ENCODE data around the gene SORCS2.

The SORCS2 gene

DNA sequence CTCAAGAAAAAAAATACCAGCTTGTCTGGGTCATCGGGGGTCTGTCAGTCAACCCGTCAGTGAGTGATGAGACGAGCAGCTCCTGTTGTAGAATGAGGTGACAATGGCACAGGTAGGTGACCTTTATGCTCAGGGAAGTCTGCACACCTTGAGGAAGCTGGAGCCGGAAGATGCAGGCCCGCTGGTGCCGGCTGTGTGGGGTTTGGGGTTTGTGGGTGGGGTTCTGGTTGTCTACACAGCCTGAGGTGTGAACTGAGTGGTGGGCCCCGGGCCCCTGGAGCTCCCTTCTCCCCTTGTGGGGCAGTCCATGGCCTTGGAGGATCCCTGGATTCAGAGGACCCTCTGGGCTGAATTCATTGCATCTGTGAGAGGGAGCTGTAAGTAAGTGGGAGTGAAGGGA, 75.5 kb downstream of the SORCS2 start:
- no peak for DNase-seq (ENCODE audit: low read depth in 2 of 2)

DNA sequence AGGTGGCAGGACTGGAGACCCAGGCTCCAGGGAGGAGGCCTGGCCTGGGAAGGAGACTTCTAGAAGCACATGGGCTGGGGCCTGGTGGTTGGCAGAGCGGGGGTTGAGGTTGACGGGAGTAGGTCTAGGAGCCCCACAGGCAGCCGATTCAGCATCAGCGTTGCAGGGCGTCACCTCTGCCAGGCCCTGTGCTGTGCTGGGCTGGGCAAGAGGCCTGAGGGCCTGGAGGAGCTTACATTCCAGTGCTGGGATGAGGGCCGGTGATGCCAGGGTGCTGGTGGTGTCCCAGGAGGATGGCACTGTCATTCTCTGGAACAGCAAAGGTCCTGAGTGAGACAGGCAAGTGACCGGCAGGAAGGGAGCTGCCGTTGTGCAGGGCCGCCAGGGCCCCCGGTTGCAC, 76.6 kb downstream of the SORCS2 start:
- no peak for DNase-seq (ENCODE audit: low read depth in 2 of 2)

DNA sequence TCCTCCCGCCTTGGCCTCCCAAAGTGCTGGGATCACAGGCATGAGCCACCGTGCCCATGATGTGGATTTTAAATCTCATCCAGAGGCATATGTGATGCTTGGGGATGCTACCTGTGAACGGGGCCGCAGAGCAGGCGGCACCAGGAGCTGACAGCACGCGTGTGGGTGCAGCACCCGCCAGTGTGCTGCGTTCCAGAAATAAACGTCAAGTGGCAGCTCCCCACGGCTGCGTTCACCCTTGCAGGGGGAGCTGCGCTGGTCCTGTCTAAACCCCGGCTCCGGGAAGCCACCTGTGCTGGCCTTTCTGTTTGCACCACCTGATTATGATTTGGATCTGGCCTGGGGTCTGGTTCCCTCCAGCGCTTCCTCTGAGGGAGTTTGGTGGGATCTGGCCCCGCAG, 77.8 kb downstream of the SORCS2 start:
- no peak for DNase-seq (ENCODE audit: low read depth in 2 of 2)

GRCh38 chr4:7272404-7272803, 80.1 kb downstream of the SORCS2 start:
- no peak for DNase-seq (ENCODE audit: low read depth in 2 of 2)

GRCh38 chr4:7273738-7274297, 81.5 kb downstream of the SORCS2 start:
- no peak for DNase-seq (ENCODE audit: low read depth in 2 of 2)

GRCh38 chr4:7275067-7275466, 82.7 kb downstream of the SORCS2 start:
- DNase-seq (ENCODE audit: low read depth in 2 of 2), result no peak

GRCh38 chr4:7275490-7276154, 83.3 kb downstream of the SORCS2 start:
- DNase-seq (ENCODE audit: low read depth in 2 of 2), result no peak

GRCh38 chr4:7276515-7276914, 84.2 kb downstream of the SORCS2 start:
- no peak for DNase-seq (ENCODE audit: low read depth in 2 of 2)

DNA sequence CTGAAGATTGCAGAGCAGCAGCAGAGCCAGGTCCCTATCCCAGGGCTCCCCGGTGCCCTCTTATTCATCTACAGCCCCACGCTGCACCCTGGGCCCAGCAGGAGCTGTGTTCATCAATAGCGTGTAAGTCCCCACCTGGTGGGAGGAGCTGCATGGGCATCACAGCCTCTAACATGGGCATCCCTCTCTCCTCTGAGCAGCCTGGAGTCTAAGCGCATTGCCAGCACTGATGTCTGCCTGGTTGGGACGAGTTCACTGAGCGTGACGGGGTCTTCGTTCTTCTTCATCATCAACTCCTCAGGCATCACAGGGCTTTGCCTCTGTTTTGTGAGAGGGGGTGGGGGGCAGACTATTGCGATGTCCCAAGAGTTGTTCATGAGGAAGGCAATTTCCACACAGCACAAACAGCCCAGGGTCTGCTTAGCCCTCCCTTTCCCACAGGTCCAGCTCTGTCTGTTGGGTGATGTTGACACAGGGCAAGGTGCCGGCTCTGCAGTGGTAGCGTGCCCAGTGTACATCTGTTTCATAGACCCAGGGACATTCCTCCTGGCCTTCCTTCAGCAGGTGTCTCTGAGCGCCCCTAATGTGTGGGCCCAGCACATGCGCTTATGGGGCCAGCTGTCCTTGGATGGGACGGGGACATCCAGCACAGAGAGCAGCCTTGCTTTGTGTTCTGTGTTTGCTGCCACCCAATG, 85.9 kb downstream of the SORCS2 start:
- DNase-seq (ENCODE audit: low read depth in 2 of 2), result no peak

DNA sequence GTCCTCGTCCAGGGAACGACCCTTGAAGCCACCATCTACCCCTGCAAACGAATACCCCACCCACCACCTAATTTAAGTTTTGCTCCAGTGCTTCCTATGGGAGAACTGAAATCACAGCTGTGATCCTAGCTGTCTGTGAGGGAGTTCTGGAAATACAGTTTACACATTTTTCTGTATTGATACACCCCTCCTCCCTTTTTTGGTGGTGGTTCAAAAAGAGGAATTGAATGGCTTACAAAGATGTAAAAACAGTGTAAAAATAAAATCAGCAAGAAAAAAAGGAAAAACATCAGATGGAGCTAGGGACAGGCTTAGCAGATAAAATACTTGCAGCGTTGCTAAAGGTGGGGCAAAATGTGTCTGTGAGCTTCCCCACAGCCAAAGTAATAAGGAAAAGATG, 86.6 kb downstream of the SORCS2 start:
- no peak for DNase-seq (ENCODE audit: low read depth in 2 of 2)

- no peak for DNase-seq (ENCODE audit: low read depth in 2 of 2)
These were observed 87.6 kb downstream of the SORCS2 start for GRCh38 chr4:7279902-7280301.

DNA sequence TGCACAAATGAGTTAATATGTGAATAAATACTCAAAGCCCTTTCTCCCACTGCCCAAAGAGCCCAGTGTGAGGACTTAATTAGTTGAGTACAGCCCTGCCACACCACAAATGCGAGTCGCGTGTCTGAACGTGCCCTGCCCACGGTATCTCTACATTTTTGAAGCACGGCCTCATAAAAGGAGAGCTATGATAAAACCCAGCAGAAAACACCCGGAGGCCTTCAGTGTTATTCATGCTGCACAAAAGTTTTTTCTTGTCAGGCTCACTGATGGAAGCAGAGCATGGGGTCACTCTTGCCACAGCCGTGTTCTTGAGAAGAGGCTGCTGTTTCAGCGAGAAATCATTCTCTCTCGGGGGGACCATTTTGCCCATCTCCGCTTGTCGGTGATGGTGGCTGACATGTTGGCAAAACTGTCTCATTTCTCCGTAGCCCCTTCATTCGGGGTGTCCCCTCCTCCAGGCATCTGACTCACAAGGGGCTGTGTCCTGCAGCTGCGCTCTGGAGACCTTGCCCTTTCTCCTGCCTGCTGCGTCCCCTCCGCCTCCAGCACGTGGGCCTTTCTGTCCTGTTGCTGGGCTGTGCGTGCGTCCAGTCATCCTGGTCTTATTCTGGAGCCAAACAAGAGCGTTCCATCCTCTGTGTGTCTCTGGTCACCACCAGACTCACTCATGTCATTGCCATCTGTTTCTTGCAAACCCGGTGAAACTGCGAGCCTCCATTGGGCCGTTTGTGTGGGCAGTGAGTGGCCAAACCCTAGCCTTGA, 88.8 kb downstream of the SORCS2 start:
- no peak for DNase-seq (ENCODE audit: low read depth in 2 of 2)

DNA sequence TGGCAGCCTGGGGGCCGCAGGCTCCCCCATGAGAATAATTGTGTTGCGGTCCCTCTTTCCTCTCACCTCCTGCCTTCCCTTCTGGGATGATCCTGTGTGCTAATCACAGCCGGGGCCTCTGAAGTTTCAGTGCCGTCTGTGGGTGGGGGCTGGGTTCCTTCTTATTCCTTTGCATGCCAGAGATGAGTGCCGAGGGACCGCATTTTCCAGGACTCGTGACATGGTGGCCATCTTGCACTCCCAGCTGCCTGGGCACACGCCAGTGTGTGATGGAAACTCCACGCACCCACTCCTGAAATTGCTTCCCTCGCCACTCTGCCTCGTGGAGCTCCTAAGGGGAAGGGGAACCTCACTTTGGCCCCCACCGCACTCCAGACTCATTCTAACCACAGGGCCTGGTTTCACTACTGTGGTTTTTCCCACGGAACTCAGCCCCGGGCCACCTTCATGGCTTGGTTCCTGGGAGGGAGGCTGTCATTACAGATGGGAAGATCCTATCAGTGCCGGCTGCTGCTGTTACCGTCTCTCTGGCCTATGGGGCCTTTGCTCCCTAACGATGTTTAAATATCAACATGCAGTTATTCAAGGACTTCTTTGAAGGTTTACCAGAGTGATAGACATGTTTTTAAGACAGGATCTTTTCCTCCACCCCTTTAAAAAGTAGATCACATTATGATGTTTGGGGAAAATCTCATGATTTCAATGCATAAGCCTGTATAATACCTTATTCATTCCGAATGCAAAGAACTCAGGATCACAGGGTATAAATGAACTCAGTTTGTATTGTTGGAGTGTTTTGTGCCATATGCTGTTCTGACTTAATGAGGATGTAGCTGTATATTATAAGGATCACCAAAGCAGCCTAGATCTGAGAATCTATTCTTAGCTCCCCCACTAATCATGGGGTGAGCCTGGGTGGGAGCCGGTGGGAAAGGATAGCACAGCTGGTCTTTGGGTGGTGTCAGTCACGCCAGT, 89.6 kb downstream of the SORCS2 start:
- DNase-seq (ENCODE audit: low read depth in 2 of 2), result no peak

DNA sequence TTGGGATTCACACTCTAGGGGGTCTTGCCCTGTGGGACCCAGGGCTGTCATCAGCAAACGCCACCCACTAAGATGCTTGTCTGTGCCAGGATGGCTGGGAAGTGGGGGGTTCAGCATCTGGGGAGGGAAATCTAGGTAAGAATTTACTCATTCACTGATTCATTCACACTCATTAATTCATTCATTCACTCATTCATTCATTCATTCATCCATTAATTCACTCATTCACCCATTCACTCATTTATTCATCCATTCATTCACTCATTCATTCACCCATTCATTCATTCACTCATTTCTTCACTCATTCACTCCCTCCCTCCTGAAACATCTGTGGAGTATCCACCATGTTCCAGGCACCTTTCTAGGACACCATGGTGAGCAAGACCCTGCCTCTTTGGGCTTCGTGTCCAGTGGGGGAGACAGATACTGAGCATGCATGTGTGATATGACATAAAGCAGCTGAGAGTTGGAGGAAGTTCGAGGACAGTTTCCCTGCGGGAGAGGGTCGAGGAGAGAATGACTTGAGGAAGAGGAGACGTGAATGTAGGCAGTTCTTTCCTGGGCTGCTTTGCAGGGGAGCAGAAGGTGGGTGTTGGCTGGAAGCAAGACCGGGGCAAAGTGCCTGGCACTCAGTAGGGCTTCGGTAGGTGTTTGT, 90.6 kb downstream of the SORCS2 start:
- no peak for DNase-seq (ENCODE audit: low read depth in 2 of 2)

GRCh38 chr4:7285244-7286094, 93.1 kb downstream of the SORCS2 start:
- DNase-seq (ENCODE audit: low read depth in 2 of 2), result no peak

DNA sequence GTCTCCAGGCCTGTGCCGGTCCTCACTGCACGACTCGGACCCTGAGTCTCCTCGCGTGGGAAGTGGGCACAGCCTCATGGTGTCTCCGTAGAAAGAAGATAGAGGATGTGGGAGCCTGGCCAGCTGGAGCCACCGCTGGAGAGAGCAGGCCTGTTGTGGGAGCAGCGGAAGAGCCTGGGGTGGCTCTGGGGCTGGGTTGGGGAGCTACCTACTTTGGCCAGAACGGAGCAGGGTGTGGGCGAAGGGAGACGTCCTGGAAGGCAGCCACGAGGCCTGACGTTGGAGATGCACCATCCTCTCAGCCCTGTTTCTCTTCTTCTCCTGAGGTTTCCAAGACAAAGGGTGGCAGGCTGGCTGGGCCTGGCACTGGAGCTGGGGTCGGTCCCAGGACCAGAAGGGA, 93.8 kb downstream of the SORCS2 start:
- DNase-seq (ENCODE audit: low read depth in 2 of 2), result no peak

DNA sequence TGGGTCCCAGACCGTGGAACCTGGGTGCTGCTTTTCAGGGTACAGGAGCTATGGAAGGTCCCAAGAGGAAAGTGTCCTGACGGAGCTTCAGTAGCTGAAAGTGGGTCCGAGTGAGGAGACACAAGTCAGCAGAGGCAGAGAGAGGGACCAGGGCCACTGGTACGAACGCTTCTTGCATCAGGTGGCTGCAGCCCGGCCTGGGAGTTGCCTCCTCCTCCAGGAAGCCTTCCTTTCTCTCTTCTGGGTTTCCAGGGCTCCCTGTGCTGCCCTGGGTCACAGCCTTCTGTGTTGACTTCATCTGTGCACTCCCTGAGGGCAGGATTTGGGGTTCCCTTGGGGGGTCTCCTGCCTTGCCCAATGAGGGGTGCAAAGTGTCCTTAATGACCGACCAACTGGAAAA, 94.5 kb downstream of the SORCS2 start:
- DNase-seq (ENCODE audit: low read depth in 2 of 2), result no peak

DNA sequence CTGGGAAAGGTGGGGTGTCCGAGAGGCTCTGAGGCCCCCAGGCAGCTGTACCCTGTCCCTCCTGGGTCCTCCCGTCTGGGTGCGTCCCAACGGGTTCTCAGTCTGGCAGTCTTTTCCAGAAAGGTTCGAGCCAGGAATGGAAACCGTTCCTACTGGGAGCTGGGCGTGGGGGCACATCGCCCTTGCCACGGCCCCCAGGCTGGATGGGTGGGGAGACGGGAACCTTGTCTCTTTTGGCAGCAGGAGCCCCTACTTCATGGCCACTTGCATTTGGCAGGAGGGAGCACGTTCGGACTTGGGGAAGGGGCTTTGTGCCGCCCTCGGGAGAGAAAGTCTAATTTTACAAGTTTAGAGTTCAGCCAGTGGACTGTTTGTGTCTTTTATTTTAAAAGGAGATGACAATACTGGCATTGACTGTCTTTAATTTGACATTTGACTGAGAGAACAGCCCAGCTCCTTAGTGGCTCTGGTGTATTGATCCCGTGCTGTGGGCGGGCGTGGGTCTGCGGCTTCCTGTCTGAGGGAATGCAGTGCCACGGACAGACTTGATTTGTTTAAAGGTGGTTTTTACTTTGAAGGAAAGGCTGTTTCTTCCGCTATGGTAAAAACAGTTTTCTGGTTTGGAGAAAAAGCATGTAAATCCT, 95.1 kb downstream of the SORCS2 start:
- no peak for DNase-seq (ENCODE audit: low read depth in 2 of 2)

DNA sequence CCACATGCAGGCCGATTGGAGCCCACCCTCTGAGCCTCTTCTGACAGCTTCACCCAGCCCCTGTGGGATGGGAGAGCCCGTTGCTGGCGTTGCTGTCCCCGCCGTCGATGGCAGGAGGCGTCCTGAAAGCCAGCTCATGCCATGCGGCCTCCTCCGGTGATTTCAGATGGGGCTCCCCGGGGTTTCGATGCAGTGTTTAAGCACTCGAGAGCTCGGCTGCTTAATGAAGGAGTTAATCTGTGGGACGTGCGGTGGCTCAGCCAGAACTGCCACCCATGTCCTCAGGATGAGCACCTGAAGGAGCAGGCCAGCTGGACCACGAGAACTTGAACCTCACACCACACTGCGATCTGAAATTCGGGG, 95.6 kb downstream of the SORCS2 start:
- no peak for DNase-seq (ENCODE audit: low read depth in 2 of 2)
